IPS-15b (cell line): ENCODE data around the gene TGFA.
A peak's percentile ranks its signal among the peaks of the same experiment; 100 is the strongest.

ENCODE experiments used
- H3K27me3 ChIP-seq: one replicate; pipeline ENCODE4 v1.6.1; 2013; ENCODE audit warnings: low read length; ENCODE audit not compliant: control insufficient read depth, insufficient read depth
- H3K36me3 ChIP-seq: one replicate; pipeline ENCODE4 v1.6.1; 2013; ENCODE audit warnings: low read length; ENCODE audit not compliant: control insufficient read depth, insufficient read depth
- H3K4me1 ChIP-seq: one replicate; pipeline ENCODE4 v1.6.1; 2013; ENCODE audit warnings: mild to moderate bottlenecking, low read length; ENCODE audit not compliant: control insufficient read depth, insufficient read depth
- H3K4me3 ChIP-seq: one replicate; pipeline ENCODE4 v1.5.1; 2013; ENCODE audit warnings: low read depth, low read length
- H3K9ac ChIP-seq: one replicate; pipeline ENCODE4 v1.6.1; 2013; ENCODE audit warnings: low read depth, mild to moderate bottlenecking, low read length
- H3K9me3 ChIP-seq: one replicate; pipeline ENCODE4 v1.6.1; 2013; ENCODE audit warnings: mild to moderate bottlenecking, low read length; ENCODE audit not compliant: control insufficient read depth, insufficient read depth

Gene TGFA

DNA sequence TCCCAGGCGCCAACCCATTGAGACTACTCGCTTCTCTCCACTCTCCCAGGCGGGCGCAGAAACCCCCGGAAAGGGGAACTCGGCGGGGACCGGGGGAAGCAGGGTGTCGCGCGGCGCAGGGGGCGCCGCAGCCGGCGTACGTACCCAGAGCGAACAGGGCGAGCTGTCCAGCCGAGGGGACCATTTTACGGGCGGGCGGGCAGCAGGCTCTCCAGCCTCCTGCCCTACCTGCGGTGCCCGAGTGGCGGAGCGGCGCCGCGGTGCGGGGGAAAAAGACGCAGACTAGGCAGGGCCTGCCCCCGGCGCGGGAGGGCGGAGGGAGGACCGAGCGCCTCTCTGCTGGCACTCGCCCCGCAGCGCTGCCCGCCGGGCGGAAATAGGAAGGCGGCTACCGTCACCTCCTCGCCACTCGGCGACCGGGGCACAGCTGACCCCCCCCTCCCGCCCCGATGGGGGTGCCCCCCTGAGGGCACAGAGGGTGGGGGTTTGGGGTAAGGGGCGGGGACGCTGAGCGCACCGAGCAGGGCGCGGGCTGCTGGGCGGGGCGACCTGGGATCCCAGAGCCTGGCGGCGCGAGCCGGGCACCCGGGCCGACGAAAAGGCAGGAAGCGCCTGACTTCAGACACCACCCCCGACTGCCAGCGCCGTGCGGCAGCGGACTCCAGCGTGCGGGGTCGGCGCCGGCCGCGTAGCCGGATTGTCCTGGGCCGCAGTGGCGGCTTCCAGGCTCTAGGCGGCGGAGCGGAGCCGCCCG, at the start of gene TGFA:
TSS of gene TGFA (minus strand) at position 243 of the 754 bp plus-strand sequence. CDS start at position 184, 59 bp downstream.
- H3K9ac ChIP-seq = peak within 1 kb of the TSS; percentile 24
- no peaks in the 10 kb centered on the region for H3K9me3 ChIP-seq
- H3K36me3 ChIP-seq = no peaks in the 10 kb centered on the region
- peaks cover 2% of the 10 kb centered on the region for H3K4me1 ChIP-seq
- H3K4me3 ChIP-seq = peak within 1 kb of the TSS; percentile 59
- H3K27me3 ChIP-seq = peaks cover 39% of the 10 kb centered on the region

DNA sequence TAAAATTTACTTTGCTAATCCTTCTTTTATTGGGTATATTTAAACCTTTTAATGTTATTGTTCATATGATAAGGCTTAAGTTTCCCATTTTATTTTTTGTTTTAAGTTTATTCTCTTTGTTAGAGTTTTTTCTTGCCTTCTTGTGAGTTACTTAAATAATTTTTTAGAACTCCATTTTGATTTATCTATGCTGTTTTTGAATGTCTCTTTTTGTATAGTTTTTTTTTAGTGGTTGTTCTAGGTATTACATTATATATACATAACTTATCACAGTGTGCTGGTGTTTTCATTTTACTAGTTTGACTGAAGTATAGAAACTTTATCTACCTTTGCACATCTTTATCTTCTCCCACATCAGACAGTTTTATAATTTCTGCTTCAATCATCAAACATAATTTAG, 49.4 kb upstream of the TGFA start:
- Histone ChIP-seq H3K4me3 (no peak overlapping the region), H3K27me3 (no peaks in the 10 kb centered on the region), H3K36me3 (no peaks in the 10 kb centered on the region), H3K4me1 (no peaks in the 10 kb centered on the region), H3K9me3 (no peaks in the 10 kb centered on the region), H3K9ac (no peak overlapping the region)

DNA sequence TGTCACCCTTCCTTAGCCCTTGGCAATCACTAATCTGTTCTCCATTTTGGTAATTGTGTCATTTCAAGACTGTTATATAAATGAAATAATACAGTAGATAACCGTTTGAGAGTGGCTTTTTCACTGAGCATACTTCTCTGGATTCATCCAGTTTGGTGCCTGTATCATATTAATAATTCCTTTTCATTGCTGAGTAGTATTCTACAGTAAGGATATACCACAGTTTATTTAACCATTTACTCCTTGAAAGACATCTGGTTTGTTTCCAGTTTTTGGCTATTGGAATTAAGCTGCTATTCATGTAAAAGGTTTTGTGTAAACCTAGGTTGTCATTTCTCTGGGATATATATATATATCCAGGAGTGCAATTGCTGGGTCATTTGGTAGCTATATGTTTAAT, 44.6 kb upstream of the TGFA start:
- Histone ChIP-seq H3K9me3 (no peaks in the 10 kb centered on the region), H3K27me3 (no peaks in the 10 kb centered on the region), H3K9ac (no peak overlapping the region), H3K36me3 (no peaks in the 10 kb centered on the region), H3K4me1 (no peaks in the 10 kb centered on the region), H3K4me3 (no peak overlapping the region)

DNA sequence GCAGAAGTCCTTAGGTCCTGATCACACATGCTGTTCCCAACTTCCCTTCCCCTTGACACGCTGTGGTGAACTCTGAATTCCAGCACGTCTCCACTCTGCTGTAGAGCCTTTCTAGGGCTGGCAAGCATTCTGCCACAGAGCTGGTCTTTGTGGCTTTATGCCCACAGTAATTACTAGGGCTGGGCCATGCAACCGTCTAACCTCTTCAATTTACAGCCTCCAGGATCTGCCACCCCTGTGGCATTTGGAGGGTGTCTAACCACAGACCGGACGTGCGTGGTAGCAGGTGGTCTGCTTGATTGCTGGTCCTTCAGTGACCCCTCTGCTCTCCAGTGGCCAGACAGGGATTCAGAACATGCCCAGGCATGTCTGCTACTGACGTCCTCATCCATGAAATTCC, 43.1 kb upstream of the TGFA start:
- Histone ChIP-seq H3K27me3 (no peaks in the 10 kb centered on the region), H3K9ac (no peak overlapping the region), H3K9me3 (no peaks in the 10 kb centered on the region), H3K36me3 (no peaks in the 10 kb centered on the region), H3K4me3 (no peak overlapping the region), H3K4me1 (no peaks in the 10 kb centered on the region)

DNA sequence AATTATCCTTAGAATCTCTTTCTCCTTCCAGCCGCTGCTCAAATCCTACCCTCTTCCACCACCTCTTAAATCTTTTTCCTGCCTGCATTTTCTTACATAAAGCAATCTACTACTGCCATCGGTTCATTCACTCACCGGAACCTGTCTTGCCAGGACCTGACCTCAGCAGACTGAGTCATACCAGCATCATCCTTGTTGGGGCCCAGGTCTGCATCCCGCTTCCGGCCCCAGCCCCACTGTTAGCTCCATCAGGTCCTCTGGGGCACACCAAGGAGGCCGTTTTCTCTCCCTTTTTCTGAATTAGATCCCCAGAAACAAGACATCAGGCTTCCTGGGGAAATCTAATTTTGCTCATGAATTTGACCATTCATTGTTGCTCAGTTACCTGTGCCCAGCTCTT, 42.7 kb upstream of the TGFA start:
- Histone ChIP-seq H3K4me3 (no peak overlapping the region), H3K36me3 (no peaks in the 10 kb centered on the region), H3K9me3 (no peaks in the 10 kb centered on the region), H3K9ac (no peak overlapping the region), H3K27me3 (no peaks in the 10 kb centered on the region), H3K4me1 (no peaks in the 10 kb centered on the region)

DNA sequence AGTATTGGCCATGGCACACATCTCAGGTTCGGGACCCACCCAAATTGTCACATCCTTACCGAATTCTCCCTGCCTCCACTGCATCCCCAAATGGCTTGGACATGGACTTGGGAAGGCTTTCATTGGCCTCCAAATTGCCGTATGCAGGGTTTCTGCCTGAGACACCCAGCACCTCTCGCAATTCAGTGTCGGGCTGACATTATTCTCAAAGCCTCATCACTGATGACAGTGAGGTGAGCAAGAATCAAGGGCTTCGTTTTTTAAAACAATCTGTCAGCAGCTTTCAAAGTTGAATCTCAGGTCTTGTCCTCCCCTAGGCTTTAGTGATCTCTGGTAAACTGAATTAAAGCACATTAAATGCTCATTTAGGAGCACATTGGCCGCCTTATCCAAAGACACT, 29.5 kb upstream of the TGFA start:
- no peaks in the 10 kb centered on the region for H3K36me3 ChIP-seq
- H3K4me3 ChIP-seq = no peak overlapping the region
- H3K9ac ChIP-seq = no peak overlapping the region
- H3K9me3 ChIP-seq = no peaks in the 10 kb centered on the region
- no peaks in the 10 kb centered on the region for H3K27me3 ChIP-seq
- H3K4me1 ChIP-seq = no peaks in the 10 kb centered on the region

DNA sequence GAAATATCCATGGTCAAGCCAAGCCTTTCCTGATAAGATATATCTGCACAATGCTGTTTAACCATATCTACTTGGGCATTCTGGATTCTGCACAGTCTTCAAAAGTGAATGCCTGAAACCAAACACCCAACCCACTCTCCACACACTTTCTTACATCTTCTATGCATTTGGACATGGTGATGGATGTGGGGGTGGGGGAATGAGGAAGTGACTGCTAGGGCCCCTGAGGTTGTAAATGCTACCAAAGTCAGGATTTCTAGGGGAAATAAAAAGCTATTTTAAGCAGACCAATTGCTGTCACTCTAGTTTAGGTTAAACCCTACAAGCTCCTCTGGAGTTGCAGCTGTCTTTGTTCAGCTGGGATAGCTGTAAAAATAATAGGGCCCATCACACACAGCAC, 26.7 kb upstream of the TGFA start:
- H3K4me3 ChIP-seq = no peak overlapping the region
- H3K9ac ChIP-seq = no peak overlapping the region
- no peaks in the 10 kb centered on the region for H3K27me3 ChIP-seq
- H3K36me3 ChIP-seq = no peaks in the 10 kb centered on the region
- H3K9me3 ChIP-seq = no peaks in the 10 kb centered on the region
- no peaks in the 10 kb centered on the region for H3K4me1 ChIP-seq

DNA sequence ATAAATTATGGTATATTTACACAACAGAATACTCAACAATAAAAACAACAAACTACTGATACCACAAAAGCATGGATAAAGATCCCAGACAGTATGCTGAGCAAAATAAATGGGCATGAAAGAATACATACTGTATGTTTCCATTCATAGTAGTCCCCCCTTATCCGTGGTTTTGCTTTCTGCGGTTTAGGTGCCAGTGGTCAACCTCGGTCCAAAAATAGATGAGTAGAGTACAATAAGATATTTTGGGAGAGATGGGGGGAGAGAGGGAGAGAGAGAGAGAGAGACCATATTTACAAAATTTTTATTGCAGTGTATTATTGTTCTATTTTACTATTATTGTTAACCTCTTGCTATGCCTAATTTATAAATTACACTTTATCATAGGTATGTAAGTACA, 21.0 kb upstream of the TGFA start:
- H3K9ac ChIP-seq = no peak overlapping the region
- no peak overlapping the region for H3K4me3 ChIP-seq
- no peaks in the 10 kb centered on the region for H3K4me1 ChIP-seq
- H3K27me3 ChIP-seq = no peaks in the 10 kb centered on the region
- H3K9me3 ChIP-seq = no peaks in the 10 kb centered on the region
- no peaks in the 10 kb centered on the region for H3K36me3 ChIP-seq

DNA sequence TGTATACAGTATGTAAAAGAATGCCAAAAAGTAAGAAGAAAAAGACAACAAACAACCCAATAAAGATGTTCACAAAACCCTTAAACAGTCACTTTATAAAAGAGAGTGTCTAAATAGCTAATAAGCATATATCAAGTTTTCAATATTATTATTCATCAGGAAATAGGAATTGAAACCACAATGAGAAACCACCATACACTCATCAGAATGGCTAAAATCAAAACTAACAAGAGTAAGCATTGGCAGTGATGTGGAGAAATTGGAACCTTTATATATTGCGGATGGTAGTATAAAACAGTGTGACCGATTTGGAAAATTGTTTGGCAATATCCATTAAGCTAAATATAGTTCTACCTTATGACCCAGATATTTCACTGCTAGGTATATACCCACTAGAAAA, 20.5 kb upstream of the TGFA start:
- no peaks in the 10 kb centered on the region for H3K9me3 ChIP-seq

DNA sequence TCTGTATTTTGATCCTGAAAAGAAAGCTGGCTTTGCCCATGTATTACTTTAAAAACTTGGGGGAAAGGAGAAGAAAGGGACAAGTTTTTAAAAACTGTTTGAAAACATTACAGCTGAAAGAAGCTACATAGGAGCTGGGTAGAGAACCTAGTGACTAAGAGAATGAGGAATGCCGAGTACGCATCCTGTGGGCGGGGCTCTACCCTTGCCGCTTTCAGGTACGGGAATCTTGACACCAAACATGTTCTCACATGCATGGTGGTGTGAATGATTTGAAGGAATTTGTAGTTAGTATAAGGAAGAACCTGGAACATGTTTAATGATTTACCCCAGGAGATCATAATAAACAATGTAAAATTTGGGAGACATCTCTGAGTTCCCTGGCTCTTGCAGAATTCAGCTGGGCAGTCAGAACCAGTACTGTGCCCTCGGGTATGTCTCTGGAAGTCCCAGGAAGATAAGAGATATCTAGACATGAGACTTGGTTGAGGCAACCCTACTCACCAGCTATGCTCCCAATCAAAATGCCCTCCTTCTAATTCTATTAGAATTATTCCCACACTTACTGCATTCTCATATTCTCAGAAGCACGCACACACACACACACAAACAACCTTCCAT, 16.5 kb upstream of the TGFA start:
- no peak overlapping the region for H3K4me3 ChIP-seq
- no peak overlapping the region for H3K9ac ChIP-seq
- no peaks in the 10 kb centered on the region for H3K9me3 ChIP-seq
- H3K36me3 ChIP-seq = no peaks in the 10 kb centered on the region
- no peaks in the 10 kb centered on the region for H3K4me1 ChIP-seq
- H3K27me3 ChIP-seq = no peaks in the 10 kb centered on the region

More for the DNA sequence above, 20.5 kb upstream of the TGFA start:
- H3K4me3 ChIP-seq = no peak overlapping the region
- no peaks in the 10 kb centered on the region for H3K27me3 ChIP-seq
- H3K4me1 ChIP-seq = no peaks in the 10 kb centered on the region
- no peaks in the 10 kb centered on the region for H3K36me3 ChIP-seq
- no peak overlapping the region for H3K9ac ChIP-seq

DNA sequence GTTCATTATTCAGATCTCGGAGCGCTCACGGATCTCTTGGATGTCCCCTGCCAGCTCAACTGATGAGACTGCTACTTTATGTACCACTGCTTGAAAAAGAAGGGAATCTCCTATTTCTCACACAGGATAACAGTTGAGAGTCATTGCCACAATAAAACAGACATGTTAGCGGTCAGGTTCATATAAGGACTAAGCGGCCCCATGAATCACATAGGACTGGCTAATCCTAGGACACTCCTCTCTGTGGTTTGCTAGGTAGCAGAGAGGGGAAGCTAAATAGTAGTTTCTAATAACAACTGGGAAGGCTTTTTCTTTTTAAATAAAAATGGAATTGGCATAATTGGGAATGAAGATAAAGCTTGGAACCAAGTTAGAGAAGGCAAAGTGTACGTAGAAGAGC, 15.9 kb upstream of the TGFA start:
- H3K27me3 ChIP-seq = no peaks in the 10 kb centered on the region
- H3K4me1 ChIP-seq = no peaks in the 10 kb centered on the region
- no peak overlapping the region for H3K9ac ChIP-seq

DNA sequence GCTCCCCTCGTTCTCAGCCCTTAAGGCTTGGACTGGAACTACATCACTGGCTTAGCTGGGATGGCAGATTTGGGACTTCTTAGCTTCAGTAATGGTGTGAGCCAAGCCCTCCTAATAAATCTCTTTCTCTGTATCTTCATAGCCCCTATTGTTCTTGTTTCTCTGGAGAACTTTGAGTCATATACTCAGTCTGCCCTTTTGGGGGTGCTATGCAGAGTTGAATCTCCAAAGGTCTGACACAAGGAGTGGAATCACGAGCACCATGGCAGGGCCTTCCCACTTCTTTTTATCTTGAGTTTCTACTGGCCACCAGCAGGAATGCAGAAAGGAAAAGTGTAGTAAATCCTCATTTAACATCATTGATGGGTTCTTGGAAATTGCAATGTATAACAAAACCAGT, 13.3 kb upstream of the TGFA start:
- Histone ChIP-seq H3K4me1 (no peaks in the 10 kb centered on the region), H3K36me3 (no peaks in the 10 kb centered on the region), H3K9me3 (no peaks in the 10 kb centered on the region), H3K27me3 (no peaks in the 10 kb centered on the region), H3K4me3 (no peak overlapping the region), H3K9ac (no peak overlapping the region)

More for the DNA sequence above, 15.9 kb upstream of the TGFA start:
- no peaks in the 10 kb centered on the region for H3K9me3 ChIP-seq
- no peaks in the 10 kb centered on the region for H3K36me3 ChIP-seq
- H3K4me3 ChIP-seq = no peak overlapping the region
